ENCODE data around the gene SVOPL.

- no peak for TF ChIP-seq CTCF (IDR thresholded peaks at IDR 0.05; ENCODE audit: low read depth, low read length)
- TF ChIP-seq POLR2A (IDR thresholded peaks at IDR 0.05; ENCODE audit: extremely low read depth, insufficient read length), result no peak
Observed at GRCh38 chr7:138618506-138618905, 82.7 kb downstream of the SVOPL start.
